Bone marrow (tissue), 2 donors: ENCODE data around the gene DKK3.

Source experiments
- DNase-seq, 2 donors: peaks; one replicate each; lab custom pipeline; 2025; lab: John Stamatoyannopoulos, UW

Gene DKK3

GRCh38 chr11:12003336-12003735, 5.1 kb downstream of the DKK3 start:
- DNase-seq, result no peak

- no peak for DNase-seq
Measured at GRCh38 chr11:12001186-12001585, 7.2 kb downstream of the DKK3 start.

- no peak for DNase-seq
Measured at GRCh38 chr11:11998091-11998781, 10.2 kb downstream of the DKK3 start.

- no peak for DNase-seq
Measured at GRCh38 chr11:11997049-11997322, 11.4 kb downstream of the DKK3 start.

- DNase-seq, result no peak
Measured at GRCh38 chr11:11996321-11997048, 11.9 kb downstream of the DKK3 start.

GRCh38 chr11:11995601-11996000, 12.8 kb downstream of the DKK3 start:
- no peak for DNase-seq

- DNase-seq, result no peak
Measured at GRCh38 chr11:11993839-11994238, 14.6 kb downstream of the DKK3 start.

- no peak for DNase-seq
Measured at GRCh38 chr11:11992257-11993212, 15.9 kb downstream of the DKK3 start.

GRCh38 chr11:11989774-11990744, 18.4 kb downstream of the DKK3 start:
- DNase-seq, result no peak

- no peak for DNase-seq
Measured at GRCh38 chr11:11988681-11989261, 19.7 kb downstream of the DKK3 start.

- no peak for DNase-seq
Measured at GRCh38 chr11:11988099-11988651, 20.3 kb downstream of the DKK3 start.

GRCh38 chr11:11987503-11988022, 20.9 kb downstream of the DKK3 start:
- no peak for DNase-seq

GRCh38 chr11:11985954-11986949, 22.2 kb downstream of the DKK3 start:
- no peak for DNase-seq

GRCh38 chr11:11985016-11985715, 23.3 kb downstream of the DKK3 start:
- no peak for DNase-seq

GRCh38 chr11:11984563-11984962, 23.9 kb downstream of the DKK3 start:
- no peak for DNase-seq

GRCh38 chr11:11983427-11983826, 25.0 kb downstream of the DKK3 start:
- no peak for DNase-seq

- no peak for DNase-seq
Measured at GRCh38 chr11:11982975-11983374, 25.5 kb downstream of the DKK3 start.

- DNase-seq, result no peak
Measured at GRCh38 chr11:11982461-11982860, 26.0 kb downstream of the DKK3 start.

- no peak for DNase-seq
Measured at GRCh38 chr11:11981840-11982239, 26.6 kb downstream of the DKK3 start.
